Left lung (tissue), 14 donors: ENCODE results near the gene GABARAP. TPM values are rescaled to one million over a fixed set of nuclear protein-coding genes. Genes with fewer than 3 reads are reported as not detected.

Experiments used
- ATAC-seq: fragments of 200-7000 bp; cut with Tn5 transposase; one replicate; pipeline ENCODE4 v1.9.1; 2020; ENCODE audit warnings: moderate library complexity
- DNase-seq, 4 donors: peaks; one replicate each; pipeline ENCODE4 v3.0.0-alpha.2; 2013 to 2020
- H3K27ac ChIP-seq, 2 donors: fragments of 200-600 bp; sonication (generic) in 1 of 2; one replicate each; pipeline versions ENCODE4 v1.5.0 to v1.8.0; 2020 to 2021
- H3K27me3 ChIP-seq, 2 donors: fragments of 200-600 bp; sonication (generic) in 1 of 2; one replicate each; pipeline versions ENCODE4 v1.5.0 to v1.8.0; 2020 to 2021
- H3K36me3 ChIP-seq, 2 donors: fragments of 200-600 bp; sonication (generic) in 1 of 2; one replicate each; pipeline versions ENCODE4 v1.5.0 to v1.8.0; 2020 to 2021
- H3K4me1 ChIP-seq, 2 donors: fragments of 200-600 bp; one replicate each; pipeline ENCODE4 v1.8.0; 2021
- H3K4me3 ChIP-seq, 2 donors: fragments of 200-600 bp; sonication (generic) in 1 of 2; one replicate each; pipeline versions ENCODE4 v1.5.0 to v1.8.0; 2020 to 2021; ENCODE audit warnings: mild to moderate bottlenecking in 1 of 2
- H3K9me3 ChIP-seq, 2 donors: fragments of 200-600 bp; sonication (generic) in 1 of 2; one replicate each; pipeline versions ENCODE4 v1.5.0 to v1.8.0; 2020 to 2021
- CTCF ChIP-seq, 2 donors: fragments of 200-600 bp; sonication (generic) in 1 of 2; IDR thresholded peaks; one replicate each; pipeline versions ENCODE4 v1.5.0 to v1.8.0; 2021; ENCODE audit warnings: antibody characterized with exemption in 2 of 2
- intact Hi-C, 2 donors: fragments of 100-400 bp; cut with DNase I; formaldehyde crosslinking; loops; one replicate each; pipeline versions ENCODE4 v1.11.2 to v1.14.2; 2022
- long read RNA-seq, 12 donors: library from polyadenylated mRNA in 2 of 12; unstranded in 2 of 12; transcript quantifications; one replicate each; pipeline ENCODE4 v2.0.0 and lab custom pipeline, GENCODE V29; 2019 to 2026
- polyA plus RNA-seq, 6 donors: library from polyadenylated mRNA; unstranded; fragments of 120-200 nt; gene quantifications; one replicate each; pipeline ENCODE4 v1.2.1, GENCODE V29; 2013; ENCODE audit not compliant: insufficient read length in 6 of 6
- total RNA-seq, 2 donors: library from RNA; stranded (reverse); fragmentation: NEBNext Ultra II Directional; extraction: Animal tissue kit (Norgen Biotek cat#: 25700); gene quantifications; one replicate each; pipeline ENCODE4 v1.2.1, GENCODE V29; 2021
- donor health status: DM: no; HTN: yes; CAD: no.
- donor health status: DM: no; HTN: no; CAD: no.

GABARAP gene
- total RNA-seq (100 to 1,000 TPM; 545 to 559 TPM), polyA plus RNA-seq (100 to 1,000 TPM; 442 to 526 (median 470) TPM)
- long read RNA-seq, donor 1, transcript GABARAP-201 (4 exons, 1,634 nt) = major isoform, 501 of 541 reads
- long read RNA-seq, donor 1, transcript GABARAP-204 (3 exons, 837 nt) = minor isoform, 15 of 541 reads
- long read RNA-seq, donor 1, transcript GABARAP-205 (3 exons, 476 nt) = minor isoform, 14 of 541 reads
- long read RNA-seq, donor 1, partial matches to known transcripts = 0 of 541 reads
- long read RNA-seq, donor 1, other reads (novel, unspliced or antisense) = 7 of 541 reads
- long read RNA-seq, donor 2, transcript GABARAP-201 (4 exons, 1,634 nt) = major isoform, 320 of 359 reads
- long read RNA-seq, donor 2, transcript GABARAP-205 (3 exons, 476 nt) = minor isoform, 9 of 359 reads
- long read RNA-seq, donor 2, transcript GABARAP-204 (3 exons, 837 nt) = minor isoform, 21 of 359 reads
- long read RNA-seq, donor 2, partial matches to known transcripts = 0 of 359 reads
- long read RNA-seq, donor 2, other reads (novel, unspliced or antisense) = 7 of 359 reads
- long read RNA-seq, donor 3, transcript GABARAP-201 (4 exons, 1,634 nt) = major isoform, 326 of 337 reads
- long read RNA-seq, donor 3, transcript GABARAP-204 (3 exons, 837 nt) = minor isoform, 6 of 337 reads
- long read RNA-seq, donor 3, partial matches to known transcripts = 0 of 337 reads
- long read RNA-seq, donor 3, other reads (novel, unspliced or antisense) = 0 of 337 reads
- long read RNA-seq, donor 4, transcript GABARAP-204 (3 exons, 837 nt) = minor isoform, 12 of 378 reads
- long read RNA-seq, donor 4, transcript GABARAP-201 (4 exons, 1,634 nt) = major isoform, 355 of 378 reads
- long read RNA-seq, donor 4, partial matches to known transcripts = 0 of 378 reads
- long read RNA-seq, donor 4, other reads (novel, unspliced or antisense) = 10 of 378 reads
- long read RNA-seq, donor 5, transcript GABARAP-204 (3 exons, 837 nt) = minor isoform, 7 of 351 reads
- long read RNA-seq, donor 5, transcript GABARAP-201 (4 exons, 1,634 nt) = major isoform, 330 of 351 reads
- long read RNA-seq, donor 5, partial matches to known transcripts = 0 of 351 reads
- long read RNA-seq, donor 5, other reads (novel, unspliced or antisense) = 6 of 351 reads
- long read RNA-seq, donor 6, transcript GABARAP-204 (3 exons, 837 nt) = minor isoform, 7 of 329 reads
- long read RNA-seq, donor 6, transcript GABARAP-201 (4 exons, 1,634 nt) = major isoform, 322 of 329 reads
- long read RNA-seq, donor 6, partial matches to known transcripts = 0 of 329 reads
- long read RNA-seq, donor 6, other reads (novel, unspliced or antisense) = 0 of 329 reads
- long read RNA-seq, donor 7, transcript GABARAP-204 (3 exons, 837 nt) = minor isoform, 11 of 169 reads
- long read RNA-seq, donor 7, transcript GABARAP-201 (4 exons, 1,634 nt) = major isoform, 158 of 169 reads
- long read RNA-seq, donor 7, partial matches to known transcripts = 0 of 169 reads
- long read RNA-seq, donor 7, other reads (novel, unspliced or antisense) = 0 of 169 reads
- long read RNA-seq, donor 8, transcript GABARAP-201 (4 exons, 1,634 nt) = major isoform, 259 of 273 reads
- long read RNA-seq, donor 8, transcript GABARAP-204 (3 exons, 837 nt) = minor isoform, 8 of 273 reads
- long read RNA-seq, donor 8, partial matches to known transcripts = 0 of 273 reads
- long read RNA-seq, donor 8, other reads (novel, unspliced or antisense) = 0 of 273 reads
- long read RNA-seq, donor 9, partial matches to known transcripts = 0 of 1 reads
- long read RNA-seq, donor 9, other reads (novel, unspliced or antisense) = 0 of 1 reads
- long read RNA-seq, donor 10, transcript GABARAP-204 (3 exons, 837 nt) = minor isoform, 13 of 442 reads
- long read RNA-seq, donor 10, transcript GABARAP-201 (4 exons, 1,634 nt) = major isoform, 420 of 442 reads
- long read RNA-seq, donor 10, partial matches to known transcripts = 2 of 442 reads
- long read RNA-seq, donor 10, other reads (novel, unspliced or antisense) = 7 of 442 reads
- long read RNA-seq, donor 11 = 0 reads
- long read RNA-seq, donor 12, transcript GABARAP-204 (3 exons, 837 nt) = minor isoform, 5 of 265 reads
- long read RNA-seq, donor 12, transcript GABARAP-201 (4 exons, 1,634 nt) = major isoform, 256 of 265 reads
- long read RNA-seq, donor 12, partial matches to known transcripts = 0 of 265 reads
- long read RNA-seq, donor 12, other reads (novel, unspliced or antisense) = 0 of 265 reads

- peak within 1 kb of the TSS; percentile 91 to 99 for H3K4me3 ChIP-seq
- intact Hi-C loops = no loop called here
- peaks cover 17 to 39% of the 10 kb centered on the region in 2 donors for H3K4me1 ChIP-seq
- H3K9me3 ChIP-seq = no peaks in the 10 kb centered on the region
- DNase-seq = peak; percentile 94 to 98 (median 96)
- H3K27me3 ChIP-seq = no peaks in the 10 kb centered on the region
- peak within 1 kb of the TSS; percentile 96 to 97 for H3K27ac ChIP-seq
- H3K36me3 ChIP-seq = peaks cover 0 to 50% of the 10 kb centered on the region in 2 donors
- TF ChIP-seq CTCF (IDR thresholded peaks at IDR 0.05) = peak in 1 of 2 donors; percentile 12
- ATAC-seq = peak; percentile 54
These were observed at the start of gene GABARAP for GRCh38 chr17:7241783-7242716. Gene GABARAP, minus strand, starts transcription at chr17:7242449. Its CDS starts 119 bp downstream, at chr17:7242330.

- H3K9me3 ChIP-seq = no peaks in the 10 kb centered on the region
- DNase-seq = no peak
- H3K36me3 ChIP-seq = no peaks in the 10 kb centered on the region
- H3K4me1 ChIP-seq = peaks cover 9 to 21% of the 10 kb centered on the region in 2 donors
- intact Hi-C loops = loop anchor here (10.0 kb wide), 1 partner anchor 246 kb away; the partner anchor contains the start of gene SLC16A11 (in 2 of the 2)
- H3K27ac ChIP-seq = no peak overlapping the region
- no peak for TF ChIP-seq CTCF (IDR thresholded peaks at IDR 0.05)
- H3K4me3 ChIP-seq = no peak overlapping the region
- H3K27me3 ChIP-seq = peaks cover 24 to 87% of the 10 kb centered on the region in 2 donors
- no peak for ATAC-seq
These were observed 48.4 kb upstream of the GABARAP start for GRCh38 chr17:7290685-7291084.

- no peaks in the 10 kb centered on the region for H3K36me3 ChIP-seq
- no peak overlapping the region for H3K4me3 ChIP-seq
- peaks cover 9 to 16% of the 10 kb centered on the region in 2 donors for H3K4me1 ChIP-seq
- DNase-seq (no peak), ATAC-seq (no peak)
- peaks cover 19 to 82% of the 10 kb centered on the region in 2 donors for H3K27me3 ChIP-seq
- intact Hi-C loops = loop anchor here (10.0 kb wide), 1 partner anchor 245 kb away; the partner anchor contains the start of gene SLC16A11 (in 2 of the 2)
- no peak overlapping the region for H3K27ac ChIP-seq
- TF ChIP-seq CTCF (IDR thresholded peaks at IDR 0.05) = no peak
- no peaks in the 10 kb centered on the region for H3K9me3 ChIP-seq
These were observed 47.9 kb upstream of the GABARAP start for GRCh38 chr17:7290166-7290565.
